IMR-90 (cell line): ENCODE measurements around the gene PSORS1C2. TPM values are rescaled to one million over a fixed set of nuclear protein-coding genes. Genes with fewer than 3 reads are reported as not detected.
A peak's percentile ranks its signal among the peaks of the same experiment; 100 is the strongest.

Experiments used
- ATAC-seq: fragments of 200-7000 bp; cut with Tn5 transposase; 2 replicates; pipeline ENCODE4 v1.9.1; 2020; ENCODE audit warnings: low read depth, mild to moderate bottlenecking, moderate library complexity
- BruUV-seq: library from RNA; stranded (reverse); fragments of 400-500 nt; replicated peaks from 2 replicates; lab custom pipeline; 2021; lab: Mats Ljungman, UMichigan
- CTCF ChIA-PET: fragments of 300-600 bp; formaldehyde crosslinking; extraction: SDS; loops from one replicate; lab custom pipeline; 2021; ENCODE audit warnings: antibody characterized with exemption; lab: Yijun Ruan, JAX
- POLR2A ChIA-PET: fragments of 300-600 bp; sonication (Branson Sonifier 250); formaldehyde crosslinking; loops from one replicate; lab custom pipeline; 2022; ENCODE audit warnings: antibody characterized with exemption; ENCODE audit not compliant: unreplicated experiment; lab: Charles Lee
- DNase-seq: peaks from one replicate; pipeline ENCODE4 v3.0.0; 2013
- H2AFZ ChIP-seq: replicated peaks from 2 replicates; pipeline ENCODE3; 2013; ENCODE audit warnings: low read length, mild to moderate bottlenecking; ENCODE audit not compliant: poor library complexity
- H2AK5ac ChIP-seq: 2 replicates; pipeline ENCODE4 v1.6.1; 2013; ENCODE audit warnings: low read depth, low read length, inconsistent platforms
- H2AK9ac ChIP-seq: replicated peaks from 2 replicates; pipeline ENCODE3; 2013; ENCODE audit warnings: mild to moderate bottlenecking, low read depth, low read length, moderate library complexity; ENCODE audit not compliant: poor library complexity
- H2BK120ac ChIP-seq: 2 replicates; pipeline ENCODE4 v1.6.1; 2013; ENCODE audit warnings: low read depth, low read length, inconsistent platforms
- H2BK15ac ChIP-seq: 3 replicates; pipeline ENCODE4 v1.6.1; 2013; ENCODE audit warnings: low read depth, low read length, inconsistent platforms
- H2BK20ac ChIP-seq: 2 replicates; pipeline ENCODE4 v1.6.1; 2013; ENCODE audit warnings: low read depth, mild to moderate bottlenecking, inconsistent platforms, low read length, moderate library complexity
- H2BK5ac ChIP-seq: 2 replicates; pipeline ENCODE4 v1.6.1; 2013; ENCODE audit warnings: mild to moderate bottlenecking, low read depth, low read length, inconsistent platforms; ENCODE audit not compliant: poor library complexity, severe bottlenecking
- H3K14ac ChIP-seq: replicated peaks from 2 replicates; pipeline ENCODE4 v1.6.1; 2013; ENCODE audit warnings: low read depth, low read length, inconsistent platforms
- H3K18ac ChIP-seq: 2 replicates; pipeline ENCODE4 v1.6.1; 2013; ENCODE audit warnings: low read depth, low read length, control low read depth
- H3K23ac ChIP-seq: 2 replicates; pipeline ENCODE4 v1.6.1; 2013; ENCODE audit warnings: low read depth, low read length, inconsistent platforms
- H3K27ac ChIP-seq: 2 replicates; pipeline ENCODE4 v1.5.1; 2013; ENCODE audit warnings: mild to moderate bottlenecking, control low read depth, low read length; ENCODE audit not compliant: insufficient read depth
- H3K27me3 ChIP-seq: 2 replicates; pipeline ENCODE4 v1.6.1; 2013; ENCODE audit warnings: low read length; ENCODE audit not compliant: control insufficient read depth, insufficient read depth
- H3K36me3 ChIP-seq: 2 replicates; pipeline ENCODE4 v1.6.1; 2013; ENCODE audit warnings: low read length, mixed read lengths; ENCODE audit not compliant: control insufficient read depth, insufficient read depth
- H3K4ac ChIP-seq: 2 replicates; pipeline ENCODE4 v1.6.1; 2013; ENCODE audit warnings: low read depth, low read length, inconsistent platforms
- H3K4me1 ChIP-seq: 2 replicates; pipeline ENCODE4 v1.6.1; 2013; ENCODE audit warnings: low read length, mixed read lengths; ENCODE audit not compliant: control insufficient read depth, insufficient read depth
- H3K4me2 ChIP-seq: 2 replicates; pipeline ENCODE4 v1.6.1; 2013; ENCODE audit warnings: low read depth, mild to moderate bottlenecking, control low read depth, low read length, moderate library complexity
- H3K4me3 ChIP-seq: 2 replicates; pipeline ENCODE4 v1.5.1; 2013; ENCODE audit warnings: low read depth, mild to moderate bottlenecking, control low read depth, low read length, moderate library complexity; ENCODE audit not compliant: insufficient read depth
- H3K56ac ChIP-seq: 2 replicates; pipeline ENCODE4 v1.6.1; 2013; ENCODE audit warnings: low read length, inconsistent platforms; ENCODE audit not compliant: insufficient read depth; ENCODE audit errors: extremely low read depth
- H3K79me1 ChIP-seq, 2 experiments: 2 replicates each; pipeline ENCODE4 v1.6.1; 2013; ENCODE audit warnings: low read length in 2 of 2, inconsistent platforms in 1 of 2, low read depth in 1 of 2
- H3K9ac ChIP-seq: 2 replicates; pipeline ENCODE4 v1.6.1; 2013; ENCODE audit warnings: low read depth, low read length, control low read depth
- H3K9me1 ChIP-seq: 2 replicates; pipeline ENCODE4 v1.6.1; 2013; ENCODE audit warnings: low read length, inconsistent platforms; ENCODE audit not compliant: insufficient read depth
- H3K9me3 ChIP-seq: 2 replicates; pipeline ENCODE4 v1.6.1; 2013; ENCODE audit warnings: low read length; ENCODE audit not compliant: control insufficient read depth, insufficient read depth
- H4K20me1 ChIP-seq: 2 replicates; pipeline ENCODE4 v1.6.1; 2013; ENCODE audit warnings: low read length, inconsistent platforms; ENCODE audit not compliant: insufficient read depth
- H4K5ac ChIP-seq: 2 replicates; pipeline ENCODE4 v1.6.1; 2013; ENCODE audit warnings: mild to moderate bottlenecking, low read depth, low read length, control low read depth
- H4K8ac ChIP-seq, 2 experiments: 2 replicates each; pipeline ENCODE4 v1.6.1; 2013; ENCODE audit warnings: low read depth in 2 of 2, low read length in 2 of 2, control low read depth in 1 of 2, inconsistent platforms in 1 of 2
- H4K91ac ChIP-seq: 2 replicates; pipeline ENCODE4 v1.6.1; 2013; ENCODE audit warnings: low read depth, low read length, inconsistent platforms; ENCODE audit not compliant: insufficient read depth
- BHLHE40 ChIP-seq: fragments of 150-350 bp; IDR thresholded peaks from 2 replicates; pipeline ENCODE4 v1.6.1; 2016; ENCODE audit warnings: mild to moderate bottlenecking, low read depth, low read length
- CEBPB ChIP-seq: IDR thresholded peaks from 2 replicates; pipeline ENCODE4 v1.6.1; 2012; ENCODE audit warnings: low read depth, low read length, improper control_type of control experiment
- CHD1 ChIP-seq: IDR thresholded peaks from 2 replicates; pipeline ENCODE4 v1.6.1; 2012; ENCODE audit warnings: low read depth, low read length, improper control_type of control experiment
- CTCF ChIP-seq: conservative IDR thresholded peaks from 2 replicates; pipeline ENCODE4 v1.5.1; 2012; ENCODE audit warnings: mild to moderate bottlenecking, low read depth, low read length, improper control_type of control experiment
- FOS ChIP-seq: fragments of 150-350 bp; IDR thresholded peaks from 2 replicates; pipeline ENCODE4 v1.6.1; 2016; ENCODE audit warnings: low read depth, low read length
- MAFK ChIP-seq: IDR thresholded peaks from 2 replicates; pipeline ENCODE4 v1.6.1; 2012; ENCODE audit warnings: low read depth, low read length, improper control_type of control experiment
- MAZ ChIP-seq: IDR thresholded peaks from 2 replicates; pipeline ENCODE4 v1.6.1; 2012; ENCODE audit warnings: low read depth, mild to moderate bottlenecking, low read length, improper control_type of control experiment, moderate library complexity, borderline replicate concordance
- MXI1 ChIP-seq: IDR thresholded peaks from 2 replicates; pipeline ENCODE4 v1.6.1; 2012; ENCODE audit warnings: low read depth, mild to moderate bottlenecking, low read length, moderate library complexity, borderline replicate concordance
- POLR2A ChIP-seq: IDR thresholded peaks from 2 replicates; pipeline ENCODE4 v1.6.1; 2012; ENCODE audit warnings: mild to moderate bottlenecking, low read depth, low read length
- RAD21 ChIP-seq: IDR thresholded peaks from 2 replicates; pipeline ENCODE4 v1.6.1; 2012; ENCODE audit warnings: low read length, improper control_type of control experiment
- RCOR1 ChIP-seq: IDR thresholded peaks from 2 replicates; pipeline ENCODE4 v1.6.1; 2012; ENCODE audit warnings: mild to moderate bottlenecking, low read length, improper control_type of control experiment; ENCODE audit not compliant: insufficient replicate concordance
- RFX5 ChIP-seq: IDR thresholded peaks from 2 replicates; pipeline ENCODE4 v1.8.0; 2012; ENCODE audit warnings: low read depth, mild to moderate bottlenecking, low read length, moderate library complexity
- SMC3 ChIP-seq: fragments of 150-350 bp; IDR thresholded peaks from 2 replicates; pipeline ENCODE4 v1.6.1; 2016; ENCODE audit warnings: low read depth, mild to moderate bottlenecking, antibody characterized with exemption, low read length, moderate library complexity
- USF2 ChIP-seq: fragments of 150-350 bp; IDR thresholded peaks from 2 replicates; pipeline ENCODE4 v1.6.1; 2017; ENCODE audit warnings: mild to moderate bottlenecking, antibody characterized with exemption, low read length, low read depth
- WGBS, 2 experiments: methylation state at CpG; one replicate each; pipeline versions ENCODE4 v1.1.5 to v1.1.7; 2013; ENCODE audit warnings: missing lambda C conversion rate in 2 of 2; ENCODE audit not compliant: insufficient read length in 1 of 2; ENCODE audit errors: extremely low coverage in 2 of 2; 5-methylcytosine and 5-hydroxymethylcytosine counted together
- dilution Hi-C: fragments of 300-500 bp; cut with HindIII; formaldehyde crosslinking; loops from one replicate; pipeline ENCODE4 v1.14.3; 2018; ENCODE audit warnings: low sequenced_read_pairs; ENCODE audit not compliant: unreplicated experiment
- in situ Hi-C: fragments of 300-500 bp; cut with MboI; formaldehyde crosslinking; loops from 3 replicates; pipeline ENCODE4 v1.14.3; 2019; ENCODE audit warnings: low sequenced_read_pairs, inconsistent platforms, mixed read lengths
- intact Hi-C: fragments of 100-400 bp; cut with micrococcal nuclease; formaldehyde crosslinking; loops from 2 replicates; pipeline ENCODE4 v1.10.0; 2022
- polyA plus RNA-seq, 3 experiments: library from polyadenylated mRNA; depleted of rRNA; stranded (reverse); fragments of >200 nt; gene quantifications; 2 replicates each; pipeline ENCODE4 v1.2.3, GENCODE V29; 2012; ENCODE audit warnings: low replicate concordance in 1 of 3
- total RNA-seq: library from RNA; depleted of rRNA; stranded (reverse); fragments of >200 nt; gene quantifications from 2 replicates; pipeline ENCODE4 v1.2.3, GENCODE V29; 2012
- TF ChIP-seq, protein P1 (sequence below): fragments of 150-350 bp; IDR thresholded peaks from 2 replicates; pipeline ENCODE4 v1.6.1; 2016; ENCODE audit warnings: low read depth, mild to moderate bottlenecking, low read length, moderate library complexity, borderline replicate concordance

PSORS1C2 gene
- total and polyA plus RNA-seq, 2 of the 4 experiments (the other 2 are of a cell fraction) = not detected

GRCh38 chr6:31161216-31162126, 22.6 kb upstream of the PSORS1C2 start:
- no peak for ATAC-seq
- WGBS, 2 experiments = 92% methylated on average over 4 of the region's 19 CpGs; no CpG with 5 or more reads in 1 of the 2 experiments
- Histone ChIP-seq H3K4me1 (peaks cover 10% of the 10 kb centered on the region), H3K18ac (no peak overlapping the region), H3K4me3 (no peak overlapping the region), H3K56ac (no peak overlapping the region), H3K4me2 (no peak overlapping the region), H2BK20ac (no peak overlapping the region), H3K79me1 (peaks cover 14 to 49% of the 10 kb centered on the region in 2 experiments), H4K91ac (no peak overlapping the region), H2AK9ac (peak overlapping the region; percentile 32), H3K36me3 (no peaks in the 10 kb centered on the region; the same call in 1 of the 2 replicates), H2BK15ac (no peak overlapping the region), H3K4ac (no peak overlapping the region), H3K9ac (no peak overlapping the region), H3K14ac (no peak overlapping the region), H2AFZ (no peak overlapping the region), H3K27me3 (no peaks in the 10 kb centered on the region), H2AK5ac (no peak overlapping the region), H2BK120ac (no peak overlapping the region), H3K23ac (peak overlapping the region; percentile 82; the same call in 1 of the 2 replicates), H3K9me1 (peaks cover 13% of the 10 kb centered on the region), H4K5ac (no peak overlapping the region), H4K8ac (no peak overlapping the region), H3K27ac (no peak overlapping the region), H4K20me1 (peaks cover 4% of the 10 kb centered on the region), H3K9me3 (no peaks in the 10 kb centered on the region), H2BK5ac (no peak overlapping the region)
- dilution Hi-C loops = no loop called here
- no peak for TF ChIP-seq RFX5
- no peak for TF ChIP-seq CEBPB
- TF ChIP-seq, protein P1, sequence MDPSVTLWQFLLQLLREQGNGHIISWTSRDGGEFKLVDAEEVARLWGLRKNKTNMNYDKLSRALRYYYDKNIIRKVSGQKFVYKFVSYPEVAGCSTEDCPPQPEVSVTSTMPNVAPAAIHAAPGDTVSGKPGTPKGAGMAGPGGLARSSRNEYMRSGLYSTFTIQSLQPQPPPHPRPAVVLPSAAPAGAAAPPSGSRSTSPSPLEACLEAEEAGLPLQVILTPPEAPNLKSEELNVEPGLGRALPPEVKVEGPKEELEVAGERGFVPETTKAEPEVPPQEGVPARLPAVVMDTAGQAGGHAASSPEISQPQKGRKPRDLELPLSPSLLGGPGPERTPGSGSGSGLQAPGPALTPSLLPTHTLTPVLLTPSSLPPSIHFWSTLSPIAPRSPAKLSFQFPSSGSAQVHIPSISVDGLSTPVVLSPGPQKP = no peak
- no peak for TF ChIP-seq CHD1
- TF ChIP-seq MXI1 = no peak
- TF ChIP-seq POLR2A = no peak
- no peak for TF ChIP-seq FOS
- TF ChIP-seq BHLHE40 = no peak
- TF ChIP-seq CTCF = no peak
- no peak for TF ChIP-seq MAZ
- no peak for TF ChIP-seq MAFK
- TF ChIP-seq RCOR1 = no peak
- TF ChIP-seq RAD21 = no peak
- TF ChIP-seq SMC3 = no peak
- TF ChIP-seq USF2 = no peak
- ChIA-PET POLR2A (no interaction called here), CTCF (no interaction called here)
- no TSS peak for BruUV-seq
- in situ Hi-C loops = no loop called here
- intact Hi-C loops = no loop called here
- DNase-seq = no peak
